Measurements from ENCODE around the gene ATP6V0B. TPM values are rescaled to one million over a fixed set of nuclear protein-coding genes. Genes with fewer than 3 reads are reported as not detected.
A peak's percentile ranks its signal among the peaks of the same experiment; 100 is the strongest.

The ATP6V0B gene
- total and polyA plus RNA-seq, 2 of the 13 experiments (the other 11 are each of a cell fraction or from before 2014, with no cell fraction given): 157 to 161 TPM

- TF ChIP-seq MNT (IDR thresholded peaks at IDR 0.05): peak; percentile 90
- no peak for TF ChIP-seq ZNF75D (CRISPR knock-in tag; IDR thresholded peaks at IDR 0.05; ENCODE audit: borderline replicate concordance)
- TF ChIP-seq HOMEZ (CRISPR knock-in tag; IDR thresholded peaks at IDR 0.05; ENCODE audit: low read depth): peak; percentile 52; the same call in 1 of the 2 replicates
- no peak for TF ChIP-seq ZNF10 (CRISPR knock-in tag; IDR thresholded peaks at IDR 0.05; ENCODE audit: borderline replicate concordance, low read depth)
- TF ChIP-seq ZBTB33 (CRISPR knock-in tag; IDR thresholded peaks at IDR 0.05): peak; percentile 64
- no peak; the same call in 1 of the 2 replicates for TF ChIP-seq GLI4 (CRISPR knock-in tag; IDR thresholded peaks at IDR 0.05; ENCODE audit: borderline replicate concordance)
- TF ChIP-seq YY1 (IDR thresholded peaks at IDR 0.05; ENCODE audit: insufficient read depth, insufficient replicate concordance, low read depth, low read length): no peak
- no peak for TF ChIP-seq ZBTB44 (CRISPR knock-in tag; IDR thresholded peaks at IDR 0.05)
- TF ChIP-seq NFKB2 (CRISPR knock-in tag; IDR thresholded peaks at IDR 0.05; ENCODE audit: borderline replicate concordance): peak; percentile 88; the same call in 1 of the 2 replicates
- peak; percentile 91; the same call in 1 of the 2 replicates for TF ChIP-seq EED (CRISPR knock-in tag; IDR thresholded peaks at IDR 0.05)
- no peak for TF ChIP-seq NCOA5 (CRISPR knock-in tag; IDR thresholded peaks at IDR 0.05)
- 0 out of 2 replicates have a peak, but pooled peaks have one; percentile 45 for TF ChIP-seq DPF2 (CRISPR knock-in tag; IDR thresholded peaks at IDR 0.05; ENCODE audit: borderline replicate concordance, low read depth)
- no peak for TF ChIP-seq RBM22 (optimal IDR thresholded peaks at IDR 0.05; ENCODE audit: low read length)
- peak; percentile 78 for TF ChIP-seq GATAD2A (CRISPR knock-in tag; IDR thresholded peaks at IDR 0.05)
- peak; percentile 99 for TF ChIP-seq ZNF567 (CRISPR knock-in tag; IDR thresholded peaks at IDR 0.05; ENCODE audit: borderline replicate concordance)
- 0 out of 2 replicates have a peak, but pooled peaks have one; percentile 76 for TF ChIP-seq ZSCAN5A (CRISPR knock-in tag; IDR thresholded peaks at IDR 0.05; ENCODE audit: borderline replicate concordance)
- 0 out of 2 replicates have a peak, but pooled peaks have one; percentile 52 for TF ChIP-seq ZNF713 (CRISPR knock-in tag; IDR thresholded peaks at IDR 0.05)
Observed at GRCh38 chr1:43946236-43947060, 28.3 kb upstream of the ATP6V0B start, which contains the start of gene IPO13 (continued).

All from HepG2 (cell line).